ENCODE results near the gene CTRB1. TPM values are rescaled to one million over a fixed set of nuclear protein-coding genes. Genes with fewer than 3 reads are reported as not detected.

CTRB1 gene
- total RNA-seq, 1 donor from 2014 or later, result 4.5 TPM

DNA sequence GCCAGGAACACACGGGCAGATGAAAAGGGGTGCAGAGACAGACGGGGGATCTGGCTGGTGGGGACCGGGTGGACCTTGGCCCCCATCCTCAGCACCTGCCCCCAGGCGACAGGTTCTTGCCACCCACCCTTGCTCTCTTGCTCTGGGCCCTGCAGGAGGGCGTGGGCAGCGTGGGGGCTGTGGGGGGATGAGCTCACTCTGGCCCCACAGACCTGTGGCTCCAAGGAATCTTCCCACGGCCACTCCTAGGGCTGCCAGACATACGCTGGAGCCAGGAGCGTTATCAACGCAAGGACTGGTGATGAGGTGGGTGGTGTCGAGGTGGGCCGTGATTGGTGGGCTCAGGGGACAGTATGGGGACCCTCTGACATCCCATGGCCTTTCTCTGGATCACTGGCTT lies 6.3 kb downstream of the CTRB1 start:
- peak; percentile 49 for DNase-seq (ENCODE audit: low read depth)

DNA sequence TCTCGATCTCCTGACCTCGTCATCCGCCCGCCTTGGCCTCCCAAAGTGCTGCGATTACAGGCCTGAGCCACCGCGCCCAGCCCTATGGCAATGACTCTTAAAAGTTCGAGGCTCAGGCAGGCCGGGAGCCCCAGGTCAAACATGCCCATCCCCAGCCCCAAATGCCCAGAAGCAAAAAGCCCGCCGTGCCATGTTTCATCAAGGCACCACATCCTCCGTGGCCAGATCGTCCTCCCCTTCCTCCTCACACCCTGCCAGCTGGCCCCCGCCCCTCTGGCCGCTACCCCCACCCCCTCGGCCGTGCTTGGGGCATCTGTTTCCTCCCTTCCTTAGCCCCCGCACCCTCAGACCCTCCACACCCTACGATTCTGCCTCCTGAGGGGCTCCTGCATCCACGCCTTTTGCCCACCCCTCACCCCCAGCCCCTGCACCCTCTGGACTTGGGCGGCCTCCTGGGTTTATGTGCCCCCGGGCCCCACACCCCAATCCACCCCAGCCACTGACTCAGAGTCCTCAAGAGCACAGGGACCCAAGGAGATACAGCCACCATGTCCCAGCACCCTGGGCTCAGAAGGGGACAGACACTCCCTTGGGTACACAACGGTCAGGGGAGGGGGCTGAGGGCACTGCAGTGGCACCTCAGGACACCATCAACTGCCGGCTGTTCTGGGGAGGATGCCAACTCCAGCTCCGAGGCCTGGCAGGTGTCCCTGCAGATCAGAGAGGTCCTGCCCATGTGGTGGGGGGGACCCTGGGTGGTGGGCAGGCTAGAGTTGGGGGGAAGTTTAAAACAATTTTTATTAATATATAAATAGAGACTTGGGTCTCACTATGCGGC lies 7.1 kb downstream of the CTRB1 start:
- no peak for DNase-seq (ENCODE audit: low read depth)

DNA sequence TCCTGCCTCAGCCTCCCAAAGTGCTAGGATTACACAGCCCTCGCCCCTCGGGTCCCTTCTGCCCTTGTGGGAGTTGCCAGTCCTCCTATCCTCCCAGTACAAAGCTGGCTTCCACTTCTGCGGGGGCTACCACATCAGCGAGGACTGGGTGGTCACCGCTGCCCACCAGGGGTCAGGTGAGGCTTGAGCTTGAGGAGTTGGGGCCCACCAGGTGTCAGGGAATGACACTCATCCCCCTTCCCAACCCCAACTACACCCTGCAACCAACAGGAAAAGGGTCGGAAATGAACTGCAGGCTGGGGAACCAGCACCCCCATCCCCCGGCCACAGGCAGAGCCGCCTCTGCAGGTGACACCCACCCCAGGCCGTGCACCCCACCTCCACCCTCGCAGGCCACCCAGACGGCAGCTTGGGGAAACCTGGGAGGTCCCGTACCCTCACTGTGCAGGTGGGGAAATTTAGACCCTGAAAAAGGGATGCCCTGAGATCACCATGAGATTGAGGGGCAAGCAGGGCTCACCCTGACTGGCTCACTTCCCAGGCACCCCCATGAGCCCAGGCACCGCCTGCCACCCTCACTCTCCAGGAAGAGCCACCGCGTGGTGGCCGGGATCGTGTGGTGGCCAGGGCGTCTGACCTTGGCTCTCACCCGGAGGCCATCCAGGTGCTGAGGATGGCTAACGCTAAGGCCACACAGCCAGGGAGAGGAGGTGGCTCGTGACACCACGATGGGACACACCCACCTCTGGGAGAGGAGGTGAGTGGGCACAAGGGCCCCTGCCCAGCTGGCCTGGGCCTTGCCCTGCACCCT lies 8.0 kb downstream of the CTRB1 start:
- no peak for DNase-seq (ENCODE audit: low read depth)

DNA sequence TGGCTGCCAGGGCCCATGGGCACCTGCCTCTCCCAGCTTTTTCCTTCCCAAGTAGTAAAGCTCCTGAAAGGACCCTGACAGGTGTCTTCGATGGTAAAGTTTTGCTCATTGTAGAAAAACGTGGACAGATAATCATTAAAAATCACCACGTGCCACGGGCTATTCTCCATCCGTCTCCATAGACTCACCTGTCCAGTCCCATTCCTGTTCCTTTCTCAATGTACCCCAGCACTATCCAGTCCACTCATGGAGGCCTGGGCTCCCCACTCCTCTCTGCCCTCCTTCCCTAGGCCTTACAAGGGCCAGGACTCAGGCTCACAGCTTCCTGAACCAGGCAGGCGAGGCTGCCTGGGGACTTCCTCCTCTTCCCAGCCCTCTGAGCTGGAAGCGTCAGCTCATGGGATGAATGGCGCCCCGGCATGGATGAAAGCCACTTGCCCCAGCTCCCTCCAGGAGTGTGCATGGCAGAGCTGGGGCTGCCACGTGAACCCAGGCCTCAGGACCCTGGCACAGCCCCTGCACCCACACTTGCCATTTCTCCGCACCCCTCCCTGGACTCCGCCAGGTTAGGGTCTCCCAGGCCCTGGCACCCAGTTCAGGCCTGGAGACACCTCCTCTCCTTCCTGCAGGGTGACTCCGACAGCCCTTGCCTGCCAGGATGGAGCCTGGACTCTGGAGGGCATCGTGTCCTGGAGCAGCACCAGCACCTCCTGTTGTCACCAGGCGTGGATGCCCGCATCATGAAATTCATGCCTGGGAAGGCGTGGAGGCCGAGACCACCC lies 8.8 kb downstream of the CTRB1 start:
- DNase-seq (ENCODE audit: low read depth), result no peak

DNA sequence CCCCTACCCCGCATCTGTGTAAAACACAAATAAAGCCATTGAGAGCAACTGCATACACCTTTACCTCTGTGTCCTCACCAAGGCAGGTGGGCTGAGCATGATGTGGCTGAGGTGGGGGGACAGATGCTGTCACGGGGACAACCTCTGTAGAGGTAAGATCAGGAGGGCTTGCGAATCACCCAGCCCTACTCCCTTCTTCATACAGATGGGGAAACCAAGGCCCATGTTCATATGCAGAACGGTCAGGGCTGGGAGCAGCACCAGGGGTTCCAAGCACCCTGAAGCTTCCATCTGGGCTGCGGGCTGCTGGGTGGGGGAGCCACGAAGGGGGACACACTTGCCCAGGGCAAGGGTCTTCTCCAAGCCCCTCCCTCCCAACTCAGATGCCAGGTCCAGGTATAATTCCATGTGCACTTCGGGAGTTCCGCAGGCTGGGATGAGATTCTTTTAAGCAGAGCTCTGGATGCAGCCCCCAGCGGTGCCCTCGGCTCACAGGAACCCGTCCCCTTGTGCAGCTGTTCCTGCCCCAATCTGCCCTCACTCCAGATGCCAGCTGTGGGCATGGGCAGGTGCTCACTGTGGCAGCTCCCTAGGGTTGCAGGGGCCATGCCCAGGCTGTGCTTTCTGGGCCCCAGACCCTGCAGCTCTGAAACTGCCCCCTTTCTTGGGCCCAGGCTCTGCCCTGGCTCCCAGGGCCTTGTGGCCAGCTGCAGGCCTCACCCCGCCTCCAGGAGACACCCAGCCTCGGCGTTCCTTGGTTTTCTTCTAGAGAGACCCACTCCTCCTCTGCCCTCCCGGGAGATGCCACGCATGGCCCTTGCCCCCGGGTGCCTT lies 9.6 kb downstream of the CTRB1 start:
- DNase-seq (ENCODE audit: low read depth), result no peak

DNA sequence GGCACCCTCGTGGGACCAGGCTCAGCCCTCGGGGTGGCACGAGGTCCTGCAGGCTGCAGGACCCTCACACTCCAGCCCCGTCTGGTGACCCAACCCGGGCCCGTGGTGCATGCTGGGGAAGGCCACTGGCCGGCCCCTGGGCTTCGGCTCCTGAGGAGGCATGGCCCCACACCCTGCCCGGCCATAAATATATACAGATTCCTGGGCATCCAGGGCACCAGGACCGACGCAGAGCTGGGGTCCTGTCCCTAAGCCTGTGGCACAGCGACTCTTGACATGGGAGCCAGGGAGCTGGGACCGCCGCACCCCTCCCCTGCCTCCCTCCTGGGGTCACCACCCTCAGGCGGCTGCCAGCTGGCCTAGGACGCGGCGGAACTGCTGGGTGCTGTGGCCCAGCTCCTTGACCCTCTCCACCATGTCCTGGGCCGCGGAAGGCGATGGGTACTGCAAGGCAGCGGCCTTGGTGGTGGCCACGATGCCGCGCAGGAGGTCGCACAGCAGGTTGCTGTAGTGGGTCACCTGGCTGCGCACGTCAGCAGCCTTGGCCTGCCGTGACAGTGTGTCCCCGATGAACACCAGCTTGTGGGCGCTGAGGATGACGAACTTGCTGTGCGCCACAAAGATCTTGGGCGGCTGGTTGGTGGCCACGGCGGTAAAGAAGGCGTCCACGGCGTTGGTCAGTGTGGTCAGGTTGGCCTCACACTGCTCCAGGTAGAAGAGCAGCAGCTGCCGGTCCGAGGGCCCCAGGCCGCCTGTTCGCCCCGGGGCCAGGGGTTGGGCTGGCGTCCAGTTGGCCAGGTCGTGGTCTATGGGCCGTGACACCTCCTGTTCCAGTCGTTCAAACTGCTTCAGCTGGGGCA lies 10.6 kb downstream of the CTRB1 start:
- DNase-seq (ENCODE audit: low read depth), result peak; percentile 43

DNA sequence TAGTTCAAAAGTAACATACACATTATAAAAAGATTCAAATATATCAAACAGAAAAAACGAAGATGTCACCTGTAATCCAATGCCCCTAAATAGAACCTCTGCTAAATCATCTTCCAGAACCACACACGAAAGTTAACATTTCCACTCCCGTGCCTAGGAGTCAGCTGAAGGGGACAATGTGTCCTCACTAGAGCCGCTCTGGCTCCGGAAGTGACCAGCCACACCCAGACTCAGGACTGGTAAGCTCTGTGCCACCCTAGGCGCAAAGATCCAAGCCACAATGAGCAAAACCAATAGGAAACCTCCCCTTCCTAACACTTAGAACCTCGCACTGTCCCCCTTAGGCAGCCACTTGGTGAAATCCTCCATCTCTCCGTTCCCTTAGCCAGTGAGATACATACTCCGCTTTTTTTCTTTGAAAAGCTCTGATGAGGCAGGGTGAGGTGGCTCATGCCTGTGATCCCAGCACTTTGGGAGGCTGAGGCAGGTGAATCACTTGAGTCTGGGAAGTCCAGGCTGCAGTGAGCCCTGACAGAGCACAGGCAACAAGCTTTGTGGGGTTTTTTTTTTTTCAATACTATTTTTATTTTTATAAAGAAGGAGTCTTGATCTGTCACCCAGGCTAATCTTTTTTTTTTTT lies 11.8 kb downstream of the CTRB1 start:
- DNase-seq (ENCODE audit: low read depth), result no peak

DNA sequence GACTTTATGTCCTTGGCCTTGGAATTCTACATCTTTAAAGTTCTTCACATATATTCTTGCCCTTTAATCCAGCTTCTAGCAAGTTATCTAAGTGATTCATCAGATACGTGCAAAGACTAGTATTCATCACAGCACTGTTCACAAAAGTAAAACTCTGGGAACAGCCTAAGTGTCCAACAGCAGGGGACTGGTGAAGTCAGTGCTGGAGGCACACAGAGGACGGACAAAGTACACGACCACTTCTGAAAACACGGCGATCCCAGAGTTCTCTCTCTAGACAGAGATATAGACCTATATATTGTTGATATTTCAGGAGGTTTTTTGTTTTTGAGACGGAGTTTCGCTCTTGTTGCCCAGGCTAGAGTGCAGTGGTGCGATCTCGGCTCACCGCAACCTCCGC lies 12.8 kb downstream of the CTRB1 start:
- DNase-seq (ENCODE audit: low read depth), result no peak

DNA sequence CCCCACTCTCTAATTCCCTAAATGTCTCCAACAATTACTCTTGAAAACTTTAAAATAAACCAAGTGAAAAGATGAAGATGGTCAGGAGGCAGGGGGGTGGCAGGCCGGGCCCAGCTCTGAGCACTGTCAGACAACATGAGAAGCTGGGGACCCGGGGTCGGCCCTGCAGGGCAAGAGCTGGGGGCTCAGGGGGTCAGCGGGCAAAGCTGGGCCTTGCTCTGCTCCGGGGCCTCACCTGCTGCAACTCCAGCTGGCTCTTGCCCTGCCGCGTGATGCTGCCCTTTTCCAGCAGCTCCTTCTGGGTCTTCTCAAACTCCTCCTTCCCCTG lies 14.8 kb downstream of the CTRB1 start:
- no peak for DNase-seq (ENCODE audit: low read depth)

DNA sequence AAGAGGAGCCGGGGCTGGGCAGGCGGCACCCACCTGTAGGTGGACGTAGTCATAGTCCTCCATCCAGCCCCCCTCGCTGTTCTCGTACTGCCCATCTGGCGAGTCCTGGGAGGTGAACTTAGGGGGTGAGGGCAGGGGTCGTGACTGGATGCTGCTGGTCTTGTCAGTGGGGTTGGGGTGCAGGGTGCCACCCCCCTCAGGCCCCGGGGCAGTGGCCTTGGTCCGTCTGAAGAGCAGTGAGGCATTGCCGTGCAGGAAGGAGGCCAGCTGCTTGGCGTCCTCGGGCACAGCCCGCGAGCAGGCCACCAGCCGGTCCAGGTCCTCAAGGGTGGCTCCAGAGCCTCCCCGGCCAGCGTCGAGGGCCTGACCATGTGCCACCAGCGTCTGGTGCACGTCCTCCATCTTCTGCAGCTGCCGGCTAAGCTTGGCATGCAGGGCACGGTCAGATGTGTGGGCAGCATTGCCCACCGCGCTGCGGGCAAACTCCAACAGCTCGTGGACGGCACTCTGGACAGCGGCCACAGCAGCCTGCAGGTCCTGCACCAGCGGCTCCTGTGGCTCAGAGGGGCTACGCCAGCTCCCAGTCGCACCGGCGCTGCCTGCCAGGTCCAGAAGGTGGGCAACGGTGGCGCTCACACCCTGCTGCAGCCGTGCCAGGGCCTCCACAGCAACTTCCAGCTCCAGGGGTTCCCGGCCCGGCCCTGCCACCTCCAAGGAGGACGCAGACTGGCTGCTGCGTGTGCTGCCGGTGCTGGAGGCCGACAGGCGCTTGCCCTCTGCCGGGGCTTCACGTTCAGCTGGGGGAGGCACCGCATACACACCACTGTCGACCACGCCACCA lies 16.3 kb downstream of the CTRB1 start:
- DNase-seq (ENCODE audit: low read depth), result no peak

DNA sequence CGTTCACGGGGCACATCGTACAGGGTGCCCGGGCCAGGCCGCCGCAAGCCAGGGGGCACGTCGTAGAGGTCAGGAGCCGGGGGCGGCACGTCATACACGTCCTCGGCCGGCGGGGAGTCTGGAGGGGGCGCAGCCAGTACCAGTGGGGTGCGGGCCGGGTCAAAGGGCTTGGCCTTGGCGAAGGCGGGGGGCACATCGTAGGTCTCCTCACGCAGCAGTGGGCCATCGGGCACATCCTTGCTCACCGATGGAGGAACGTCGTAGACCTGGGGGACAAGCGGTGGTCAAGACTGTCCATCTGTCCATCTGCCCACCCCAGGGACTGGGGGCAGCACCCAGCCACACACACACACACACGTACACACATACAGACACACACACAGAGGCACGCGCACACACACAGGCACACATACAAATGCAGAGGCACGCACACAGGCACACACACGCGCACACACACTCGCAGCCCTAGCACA lies 17.0 kb downstream of the CTRB1 start:
- no peak for DNase-seq (ENCODE audit: low read depth)

DNA sequence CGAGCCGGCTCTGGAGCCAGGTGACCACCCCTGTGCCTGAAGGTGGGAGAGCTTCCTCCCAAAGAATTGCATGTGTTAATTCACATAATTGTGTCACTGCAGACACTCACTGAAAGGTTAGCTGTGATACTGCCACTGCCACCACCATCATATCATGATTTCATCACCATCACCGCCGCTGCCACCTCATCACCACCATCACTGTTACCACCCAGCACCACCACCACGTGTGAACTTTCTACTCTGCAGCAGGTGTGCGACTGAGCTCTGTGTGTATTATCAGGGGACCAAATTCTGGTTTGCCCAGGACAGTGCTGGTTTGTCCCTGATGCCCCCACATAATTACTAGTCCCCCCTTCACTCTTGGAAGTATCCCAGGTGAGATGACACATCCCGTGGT lies 17.4 kb downstream of the CTRB1 start:
- DNase-seq (ENCODE audit: low read depth), result no peak

DNA sequence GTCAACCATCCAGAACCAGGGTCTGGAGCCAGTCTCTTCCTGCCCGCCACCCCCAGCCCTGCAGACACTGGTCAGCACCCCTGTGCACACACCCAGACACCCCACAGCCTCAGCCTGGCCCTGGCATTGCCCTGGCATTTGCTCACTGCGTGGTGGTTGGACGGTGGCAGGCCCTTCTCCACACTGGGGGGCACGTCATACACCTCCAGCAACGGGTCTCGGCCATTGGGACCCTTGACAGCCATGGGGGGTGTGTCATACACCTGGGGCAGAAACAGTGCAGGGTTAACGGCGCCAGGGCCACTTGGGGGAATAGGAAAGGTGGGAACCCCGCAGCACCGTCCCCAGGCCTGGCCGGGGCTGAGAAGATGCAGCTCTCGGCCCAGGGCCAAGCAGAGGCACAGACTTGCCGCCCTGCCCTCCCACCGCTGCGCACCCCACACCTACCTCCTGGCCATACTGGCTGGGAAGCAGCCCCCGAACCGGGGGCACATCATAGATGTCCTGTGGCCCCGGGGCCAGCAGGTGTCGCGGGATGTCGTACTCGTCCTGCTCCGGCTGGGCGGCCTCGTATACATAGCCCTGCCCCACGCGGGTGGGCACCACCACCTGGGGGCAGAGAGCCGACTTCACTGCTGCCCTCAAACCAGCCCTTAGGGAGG lies 18.1 kb downstream of the CTRB1 start:
- DNase-seq (ENCODE audit: low read depth), result no peak

DNA sequence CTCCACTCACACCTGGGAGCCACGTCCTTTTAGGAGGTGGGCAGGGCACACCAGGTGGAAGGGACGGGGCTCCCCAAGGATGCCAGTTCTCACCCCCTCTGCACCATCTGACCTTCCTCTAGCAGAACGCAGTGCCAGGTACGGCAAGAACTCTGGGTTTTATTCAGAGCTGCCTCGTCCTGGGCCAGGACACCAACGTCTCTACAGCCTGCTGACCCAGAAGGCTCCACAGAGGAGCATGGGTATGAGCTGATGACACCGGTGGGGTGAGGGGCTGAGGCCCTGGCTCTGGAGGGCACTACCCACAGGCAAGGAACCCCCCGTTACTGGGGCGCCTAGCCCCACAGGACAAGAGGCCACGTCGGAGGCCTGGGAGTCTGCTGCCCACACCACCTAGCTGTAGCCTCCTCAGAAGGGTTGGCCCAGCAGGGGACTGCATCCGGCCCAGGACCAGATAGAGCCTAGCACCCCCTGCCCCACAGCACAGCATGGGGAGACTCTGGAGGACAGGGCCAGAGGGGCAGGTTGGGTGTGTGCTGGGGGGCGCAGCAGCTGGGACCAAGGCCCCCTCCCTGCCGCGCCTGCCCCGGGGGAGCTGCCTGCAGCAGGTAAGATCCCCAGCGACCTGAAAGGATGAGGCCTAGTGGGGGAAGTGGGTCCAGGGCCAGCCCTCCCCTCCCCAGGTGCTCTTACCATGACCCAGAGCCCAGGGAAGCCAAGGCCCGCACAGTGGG lies 18.8 kb downstream of the CTRB1 start:
- DNase-seq (ENCODE audit: low read depth), result no peak

DNA sequence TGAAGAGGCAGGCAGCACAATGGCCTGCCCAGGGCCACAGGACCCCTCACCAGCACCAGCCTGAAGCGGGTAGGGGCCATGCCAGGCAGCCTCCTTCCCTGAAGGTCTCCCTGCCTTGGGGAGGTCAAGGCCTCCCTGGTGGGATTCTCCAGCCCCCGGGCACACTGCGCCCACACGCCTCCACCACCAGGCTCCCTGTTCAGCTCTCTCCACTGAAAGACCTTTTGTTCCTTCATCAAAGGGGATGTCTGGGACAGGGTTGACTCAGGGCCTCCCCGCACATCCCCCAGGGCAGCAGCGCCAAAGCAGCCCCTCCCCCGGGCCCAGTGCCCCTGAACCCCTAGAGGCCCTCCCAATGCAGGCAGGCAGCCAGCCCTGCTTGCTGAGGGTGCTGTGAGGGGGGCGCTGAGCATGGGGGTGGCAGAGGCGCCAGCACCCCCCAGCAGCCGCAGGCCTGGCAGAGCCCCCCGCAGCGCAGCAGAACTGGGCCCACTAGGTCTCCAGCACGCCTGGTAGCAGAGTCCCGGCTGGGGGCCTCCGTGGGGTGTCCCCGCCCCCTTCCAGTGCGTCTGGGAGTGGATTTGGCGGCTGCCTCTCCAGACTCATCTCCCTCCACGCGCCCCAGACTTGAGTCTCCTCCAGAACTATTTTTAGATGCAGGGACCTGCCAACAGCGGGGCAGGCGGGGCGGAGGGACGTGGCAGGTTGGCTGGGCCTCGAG lies 19.5 kb downstream of the CTRB1 start:
- peak; percentile 93 for DNase-seq (ENCODE audit: low read depth)

DNA sequence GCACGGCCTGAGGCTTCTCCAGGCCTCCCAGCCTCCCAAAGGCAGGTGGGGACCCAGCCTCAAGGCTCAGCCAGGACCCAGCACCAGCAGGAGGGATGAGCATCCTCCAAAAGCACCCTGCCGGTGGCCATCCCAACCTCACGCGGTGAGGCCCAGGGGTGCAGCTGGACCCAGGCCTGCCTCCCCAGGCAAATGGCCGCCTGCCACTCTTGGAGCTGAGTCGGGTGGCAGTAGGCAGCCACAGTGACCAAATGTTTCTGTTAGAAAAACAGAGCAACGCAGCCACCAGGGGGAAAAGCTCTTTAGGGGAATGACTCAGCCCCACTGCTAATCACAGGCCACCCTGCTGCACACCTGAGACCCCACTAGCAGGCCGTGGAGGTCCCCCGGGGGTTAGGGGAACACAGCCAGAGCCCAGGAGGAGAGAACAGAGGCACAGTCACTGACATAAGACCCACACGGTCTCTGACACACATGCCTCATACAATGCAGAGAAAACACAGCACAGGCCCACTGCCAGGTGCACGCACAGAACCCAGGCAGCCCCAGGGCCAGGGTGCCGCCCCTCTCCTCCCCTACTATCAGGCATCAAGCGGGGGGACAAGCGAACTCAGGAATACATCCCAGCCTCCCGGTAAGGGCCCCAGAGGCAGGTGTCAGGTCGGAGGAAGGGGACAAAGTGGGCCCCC lies 20.2 kb downstream of the CTRB1 start:
- DNase-seq (ENCODE audit: low read depth), result no peak

Data from myocyte (in vitro differentiated cells).